MM.1S (cell line): ENCODE results near the gene CD101.
"Not testable (repeated sequence)": the region's sequence is repeated elsewhere in the genome, so short reads cannot be mapped to it uniquely, and the experiment has no call there.

Experiments used
- DNase-seq: peaks from one replicate; pipeline ENCODE4 v3.0.0-alpha.2; 2015
- H2AFZ ChIP-seq: fragments of 300-600 bp; sonication (generic); 2 replicates; pipeline ENCODE4 v1.6.0; 2016; ENCODE audit warnings: antibody characterized with exemption, low read length
- H3F3A ChIP-seq: fragments of 300-600 bp; sonication (generic); 2 replicates; pipeline ENCODE4 v1.6.1; 2016; ENCODE audit warnings: mild to moderate bottlenecking, antibody characterized with exemption, low read length, moderate library complexity, mixed read lengths; ENCODE audit not compliant: insufficient read depth
- H3K27ac ChIP-seq: fragments of 300-600 bp; sonication (generic); 2 replicates; pipeline ENCODE4 v1.5.1; 2016; ENCODE audit warnings: mild to moderate bottlenecking, low read length
- H3K27me3 ChIP-seq: fragments of 300-600 bp; sonication (generic); replicated peaks from 2 replicates; pipeline ENCODE4 v1.6.0; 2016; ENCODE audit warnings: low read length; ENCODE audit not compliant: insufficient read depth
- H3K36me3 ChIP-seq: fragments of 300-600 bp; sonication (generic); replicated peaks from 2 replicates; pipeline ENCODE4 v1.6.1; 2016; ENCODE audit warnings: mild to moderate bottlenecking, low read length, mixed read lengths; ENCODE audit not compliant: insufficient read depth
- H3K4me1 ChIP-seq: fragments of 300-600 bp; sonication (generic); 2 replicates; pipeline ENCODE4 v1.6.1; 2016; ENCODE audit warnings: low read length, mixed read lengths
- H3K4me2 ChIP-seq: fragments of 300-600 bp; sonication (generic); 2 replicates; pipeline ENCODE4 v1.6.0; 2016; ENCODE audit warnings: low read depth, low read length
- H3K4me3 ChIP-seq: fragments of 300-600 bp; sonication (generic); 2 replicates; pipeline ENCODE4 v1.5.1; 2016; ENCODE audit warnings: low read length, mixed read lengths
- H3K79me2 ChIP-seq: fragments of 300-600 bp; sonication (generic); 2 replicates; pipeline ENCODE4 v1.6.1; 2016; ENCODE audit warnings: mixed run types, low read length, mixed read lengths
- H3K9ac ChIP-seq: fragments of 300-600 bp; sonication (generic); 2 replicates; pipeline ENCODE4 v1.6.1; 2016; ENCODE audit warnings: low read length, mixed read lengths
- H3K9me2 ChIP-seq: fragments of 300-600 bp; sonication (generic); replicated peaks from 2 replicates; pipeline ENCODE4 v1.6.1; 2016; ENCODE audit warnings: mild to moderate bottlenecking, low read length, mixed read lengths; ENCODE audit not compliant: insufficient read depth
- H3K9me3 ChIP-seq: fragments of 300-600 bp; sonication (generic); replicated peaks from 2 replicates; pipeline ENCODE4 v1.6.1; 2016; ENCODE audit warnings: mild to moderate bottlenecking, low read length, mixed read lengths; ENCODE audit not compliant: insufficient read depth
- H4K20me1 ChIP-seq: fragments of 300-600 bp; sonication (generic); 2 replicates; pipeline ENCODE4 v1.6.1; 2016; ENCODE audit warnings: mild to moderate bottlenecking, low read length, moderate library complexity, mixed read lengths; ENCODE audit not compliant: insufficient read depth
- EZH2 ChIP-seq: fragments of 300-600 bp; sonication (generic); optimal IDR thresholded peaks from 2 replicates; pipeline ENCODE3; 2017; ENCODE audit warnings: low read depth, mild to moderate bottlenecking, antibody characterized with exemption, low read length, mixed read lengths
- EZH2phosphoT487 ChIP-seq: fragments of 300-600 bp; sonication (generic); IDR thresholded peaks from 2 replicates; pipeline ENCODE4 v1.6.1; 2018; ENCODE audit warnings: antibody characterized with exemption, low read length
- TF ChIP-seq, protein P1 (sequence below): fragments of 300-600 bp; sonication (generic); IDR thresholded peaks from 2 replicates; pipeline ENCODE4 v1.5.1; 2016; ENCODE audit warnings: antibody characterized with exemption, low read length, mixed read lengths

Gene CD101

DNA sequence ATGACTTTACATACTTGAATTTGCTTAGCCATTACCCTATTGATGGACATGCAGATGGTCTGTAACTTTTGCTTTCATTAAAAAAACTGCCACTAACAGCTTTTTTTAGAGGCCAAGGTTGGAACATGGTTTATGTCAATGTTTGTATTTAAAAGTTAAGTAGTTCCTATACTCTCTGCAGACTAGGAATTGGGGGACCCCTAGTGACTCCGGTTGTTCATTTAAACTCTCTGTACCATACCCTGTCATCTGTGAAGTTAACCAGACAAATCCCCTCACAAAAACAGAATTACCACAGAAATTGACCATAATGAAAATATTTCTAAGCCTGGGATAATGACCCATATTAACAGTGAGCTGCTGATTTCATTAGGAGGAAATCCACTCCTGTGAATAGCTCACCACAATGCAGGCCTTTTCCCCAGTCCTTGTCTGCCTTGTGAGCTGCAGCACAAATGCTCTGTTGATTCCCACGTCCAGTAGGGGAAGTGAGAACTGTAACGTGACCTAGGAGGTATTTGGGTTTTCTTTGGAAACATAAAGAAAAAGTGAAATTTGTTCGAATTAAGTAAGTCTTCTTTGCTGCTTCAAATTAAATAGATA lies 30.2 kb upstream of the CD101 start:
- no peak for DNase-seq
- H3K36me3 ChIP-seq: no peaks in the 10 kb centered on the region
- H3F3A ChIP-seq: no peaks in the 10 kb centered on the region
- no peaks in the 10 kb centered on the region for H3K9me2 ChIP-seq
- H3K9me3 ChIP-seq: no peaks in the 10 kb centered on the region
- no peaks in the 10 kb centered on the region for H3K79me2 ChIP-seq
- H3K27ac ChIP-seq: no peak overlapping the region
- H3K4me3 ChIP-seq: no peak overlapping the region
- no peak overlapping the region for H2AFZ ChIP-seq
- no peak overlapping the region for H3K9ac ChIP-seq
- no peaks in the 10 kb centered on the region for H3K27me3 ChIP-seq
- TF ChIP-seq, protein P1, sequence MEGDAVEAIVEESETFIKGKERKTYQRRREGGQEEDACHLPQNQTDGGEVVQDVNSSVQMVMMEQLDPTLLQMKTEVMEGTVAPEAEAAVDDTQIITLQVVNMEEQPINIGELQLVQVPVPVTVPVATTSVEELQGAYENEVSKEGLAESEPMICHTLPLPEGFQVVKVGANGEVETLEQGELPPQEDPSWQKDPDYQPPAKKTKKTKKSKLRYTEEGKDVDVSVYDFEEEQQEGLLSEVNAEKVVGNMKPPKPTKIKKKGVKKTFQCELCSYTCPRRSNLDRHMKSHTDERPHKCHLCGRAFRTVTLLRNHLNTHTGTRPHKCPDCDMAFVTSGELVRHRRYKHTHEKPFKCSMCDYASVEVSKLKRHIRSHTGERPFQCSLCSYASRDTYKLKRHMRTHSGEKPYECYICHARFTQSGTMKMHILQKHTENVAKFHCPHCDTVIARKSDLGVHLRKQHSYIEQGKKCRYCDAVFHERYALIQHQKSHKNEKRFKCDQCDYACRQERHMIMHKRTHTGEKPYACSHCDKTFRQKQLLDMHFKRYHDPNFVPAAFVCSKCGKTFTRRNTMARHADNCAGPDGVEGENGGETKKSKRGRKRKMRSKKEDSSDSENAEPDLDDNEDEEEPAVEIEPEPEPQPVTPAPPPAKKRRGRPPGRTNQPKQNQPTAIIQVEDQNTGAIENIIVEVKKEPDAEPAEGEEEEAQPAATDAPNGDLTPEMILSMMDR: no peak
- TF ChIP-seq EZH2phosphoT487 (no peak), EZH2 (no peak)
- no peaks in the 10 kb centered on the region for H4K20me1 ChIP-seq
- no peak overlapping the region for H3K4me2 ChIP-seq
- H3K4me1 ChIP-seq: no peaks in the 10 kb centered on the region

DNA sequence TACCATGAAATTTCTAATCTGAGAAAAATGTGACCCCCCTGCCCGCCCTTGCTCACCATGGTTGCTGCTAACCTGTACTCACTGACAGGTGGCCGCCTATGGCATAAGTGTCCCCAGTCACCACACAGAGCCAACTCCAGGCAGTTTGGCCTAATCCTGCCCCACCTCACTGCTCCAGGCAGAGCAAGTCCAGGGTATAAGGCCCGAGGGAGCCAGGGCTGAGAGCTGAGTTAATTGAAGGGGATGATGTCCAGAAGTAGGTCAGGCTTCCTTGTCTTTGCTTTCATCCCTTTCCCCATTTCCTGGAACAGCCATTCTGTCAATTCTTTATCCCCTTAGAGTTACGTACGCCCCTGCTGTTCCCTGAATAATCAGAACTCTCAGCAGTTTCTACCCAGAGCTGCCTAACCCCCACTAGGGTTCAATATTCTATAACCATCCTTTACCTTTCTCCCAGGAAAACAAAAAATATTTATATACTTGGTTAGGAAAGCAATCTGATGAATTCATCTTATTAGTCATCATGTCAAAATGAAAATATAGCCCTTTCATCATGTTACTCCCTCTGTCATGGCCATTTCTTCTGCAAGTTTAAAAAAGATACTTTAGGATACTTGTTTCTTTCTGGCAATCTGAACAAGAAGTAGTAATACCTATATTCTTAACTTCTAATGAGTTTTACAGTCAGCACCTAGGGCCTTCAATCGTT lies 29.4 kb upstream of the CD101 start:
- H2AFZ ChIP-seq: no peak overlapping the region
- no peaks in the 10 kb centered on the region for H3K9me3 ChIP-seq
- no peak overlapping the region for H3K9ac ChIP-seq
- H3K27ac ChIP-seq: no peak overlapping the region
- H3K4me3 ChIP-seq: no peak overlapping the region
- no peak for DNase-seq
- H3K27me3 ChIP-seq: no peaks in the 10 kb centered on the region
- TF ChIP-seq, protein P1: no peak
- no peak for TF ChIP-seq EZH2phosphoT487
- no peak overlapping the region for H3K4me2 ChIP-seq
- no peaks in the 10 kb centered on the region for H3K79me2 ChIP-seq
- no peaks in the 10 kb centered on the region for H3K9me2 ChIP-seq
- H3F3A ChIP-seq: no peaks in the 10 kb centered on the region
- H3K36me3 ChIP-seq: no peaks in the 10 kb centered on the region
- no peaks in the 10 kb centered on the region for H4K20me1 ChIP-seq
- no peaks in the 10 kb centered on the region for H3K4me1 ChIP-seq

DNA sequence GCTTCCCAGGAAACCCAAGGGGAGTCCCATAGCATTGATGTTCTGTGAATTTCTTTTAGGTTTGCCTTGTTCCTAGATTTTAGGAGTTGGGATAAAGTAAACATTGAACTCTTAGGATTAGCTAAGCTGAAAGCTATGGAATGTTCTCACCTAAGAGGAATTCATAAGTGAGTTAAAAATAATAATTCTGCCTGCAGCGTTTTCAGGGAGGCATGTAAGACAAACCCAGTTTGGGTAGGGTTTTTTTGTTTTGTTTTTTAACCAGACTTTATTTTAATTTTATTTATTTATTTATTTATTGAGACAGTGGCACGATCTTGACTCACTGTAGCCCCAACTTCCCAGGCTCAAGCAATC lies 28.9 kb upstream of the CD101 start:
- Histone ChIP-seq H3K9me2 (no peaks in the 10 kb centered on the region), H3K79me2 (no peaks in the 10 kb centered on the region), H3K27me3 (no peaks in the 10 kb centered on the region), H3F3A (no peaks in the 10 kb centered on the region), H3K4me3 (no peak overlapping the region), H3K27ac (no peak overlapping the region), H3K4me1 (no peaks in the 10 kb centered on the region), H3K4me2 (no peak overlapping the region), H3K9me3 (no peaks in the 10 kb centered on the region), H3K36me3 (no peaks in the 10 kb centered on the region), H3K9ac (no peak overlapping the region), H4K20me1 (no peaks in the 10 kb centered on the region), H2AFZ (no peak overlapping the region)
- DNase-seq: no peak
- TF ChIP-seq EZH2phosphoT487 (no peak), EZH2 (no peak)

DNA sequence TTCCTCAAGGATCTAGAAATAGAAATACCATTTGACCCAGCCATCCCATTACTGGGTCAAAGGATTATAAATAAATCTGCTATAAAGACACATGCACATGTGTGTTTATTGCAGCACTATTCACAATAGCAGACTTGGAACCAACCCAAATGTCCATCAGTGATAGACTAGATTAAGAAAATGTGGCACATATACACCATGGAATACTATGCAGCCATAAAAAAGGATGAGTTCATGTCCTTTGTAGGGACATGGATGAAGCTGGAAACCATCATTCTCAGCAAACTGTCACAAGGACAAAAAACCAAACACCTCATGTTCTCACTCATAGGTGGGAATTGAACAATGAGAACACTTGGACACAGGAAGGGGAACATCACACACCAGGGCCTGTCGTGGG lies 21.3 kb upstream of the CD101 start:
- H3K36me3 ChIP-seq, H2AFZ ChIP-seq, H3K4me3 ChIP-seq, H4K20me1 ChIP-seq, H3K9ac ChIP-seq, H3K4me2 ChIP-seq, H3K79me2 ChIP-seq, H3F3A ChIP-seq, H3K9me3 ChIP-seq, H3K27ac ChIP-seq, DNase-seq, H3K27me3 ChIP-seq, H3K9me2 ChIP-seq, H3K4me1 ChIP-seq: not testable (repeated sequence)
